ENCODE measurements around the gene KRT79. TPM values are rescaled to one million over a fixed set of nuclear protein-coding genes. Genes with fewer than 3 reads are reported as not detected.
"Not testable (repeated sequence)": the region's sequence is repeated elsewhere in the genome, so short reads cannot be mapped to it uniquely, and the experiment has no call there.

KRT79 gene
- polyA plus RNA-seq, 1 of the 3 experiments (the other 2 are of a cell fraction) = not detected

DNA sequence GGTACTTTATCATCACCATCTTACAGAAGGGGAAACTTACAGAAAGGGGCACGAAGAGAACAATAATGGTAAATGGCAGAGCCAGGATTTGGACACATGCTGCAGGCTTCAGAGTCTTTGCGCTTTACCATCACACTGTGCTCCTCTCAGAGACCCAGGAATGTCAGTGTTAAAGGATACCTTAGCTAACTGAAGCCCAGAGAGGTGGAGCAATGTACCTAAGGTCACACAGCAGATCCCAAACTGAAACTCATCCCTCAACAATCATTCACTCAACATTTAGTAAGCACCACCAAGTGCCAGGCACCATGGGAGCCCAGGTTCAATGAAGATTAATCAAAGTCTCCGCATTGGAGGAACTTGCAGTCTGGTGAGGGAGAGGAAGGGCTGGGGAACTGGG is 22.7 kb upstream of the KRT79 start:
- Histone ChIP-seq H3K36me3 (replicated peaks in 1 of 2; ENCODE audit: control insufficient read depth in 1 of 2, insufficient read depth in 2 of 2, low read length in 1 of 2) (no peaks in the 10 kb centered on the region), H3K4me3 (ENCODE audit: low read depth in 2 of 2, low read length in 1 of 2) (no peak overlapping the region), H3K4me2 (no peak overlapping the region), H3K4me1 (ENCODE audit: control insufficient read depth in 1 of 2, insufficient read depth in 2 of 2, low read depth in 1 of 2, low read length in 1 of 2) (no peaks in the 10 kb centered on the region), H3F3A (replicated peaks; ENCODE audit: insufficient read depth) (no peaks in the 10 kb centered on the region), H3K9me3 (no peaks in the 10 kb centered on the region), H2AFZ (ENCODE audit: low read depth) (no peak overlapping the region), H3K27me3 (ENCODE audit: insufficient read depth) (peaks cover 43% of the 10 kb centered on the region), H4K20me1 (ENCODE audit: insufficient read depth) (no peaks in the 10 kb centered on the region), H3K9ac (no peak overlapping the region), H3K9me2 (no peaks in the 10 kb centered on the region), H3K79me2 (ENCODE audit: insufficient read depth) (no peaks in the 10 kb centered on the region), H3K27ac (ENCODE audit: low read depth in 2 of 2, low read length in 1 of 2) (no peak overlapping the region)
- ChIA-PET POLR2A (no interaction called here), CTCF (interaction anchor here (1.0 to 2.2 kb wide), 3 partner anchors 9 to 28 kb away, joined by 3 to 6 read pairs (median 4); no protein-coding TSS in a partner anchor)
- no peak for TF ChIP-seq FOSL2 (IDR thresholded peaks at IDR 0.05; ENCODE audit: borderline replicate concordance, low read depth)
- DNase-seq = no peak
- 49% methylated on average over 3 of the region's 3 CpGs for WGBS (ENCODE audit: low lambda C conversion rate)

DNA sequence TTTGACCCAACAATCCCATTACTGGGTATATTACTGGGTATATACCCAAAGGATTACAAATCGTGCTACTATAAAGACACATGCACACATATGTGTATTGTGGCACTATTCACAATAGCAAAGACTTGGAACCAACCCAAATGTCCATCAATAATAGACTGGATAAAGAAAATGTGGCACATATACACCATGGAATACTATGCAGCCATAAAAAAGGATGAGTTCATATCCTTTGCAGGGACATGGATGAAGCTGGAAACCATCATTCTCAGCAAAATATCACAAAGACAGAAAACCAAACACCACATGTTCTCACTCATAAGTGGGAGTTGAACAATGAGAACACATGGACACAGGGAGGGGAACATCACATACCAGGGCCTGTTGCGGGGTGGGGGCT is 22.0 kb upstream of the KRT79 start:
- H3K9ac ChIP-seq; H3K36me3 ChIP-seq (replicated peaks in 1 of 2; ENCODE audit: control insufficient read depth in 1 of 2, insufficient read depth in 2 of 2, low read length in 1 of 2); H3K4me1 ChIP-seq (ENCODE audit: control insufficient read depth in 1 of 2, insufficient read depth in 2 of 2, low read depth in 1 of 2, low read length in 1 of 2); H3K79me2 ChIP-seq (ENCODE audit: insufficient read depth); H3K9me3 ChIP-seq; H2AFZ ChIP-seq (ENCODE audit: low read depth); H3K4me3 ChIP-seq (ENCODE audit: low read depth in 2 of 2, low read length in 1 of 2); DNase-seq; H4K20me1 ChIP-seq (ENCODE audit: insufficient read depth); POLR2A ChIA-PET; H3F3A ChIP-seq (replicated peaks; ENCODE audit: insufficient read depth); H3K9me2 ChIP-seq; H3K4me2 ChIP-seq; H3K27ac ChIP-seq (ENCODE audit: low read depth in 2 of 2, low read length in 1 of 2): not testable (repeated sequence)
- CTCF ChIA-PET = interaction anchor here (1.0 to 2.2 kb wide), 3 partner anchors 10 to 29 kb away, joined by 3 to 6 read pairs (median 4); no protein-coding TSS in a partner anchor
- 42% methylated on average over 2 of the region's 2 CpGs for WGBS (ENCODE audit: low lambda C conversion rate)
- H3K27me3 ChIP-seq (ENCODE audit: insufficient read depth) = peaks cover 43% of the 10 kb centered on the region

- H3F3A ChIP-seq (replicated peaks; ENCODE audit: insufficient read depth) = no peaks in the 10 kb centered on the region
- no peaks in the 10 kb centered on the region for H3K79me2 ChIP-seq (ENCODE audit: insufficient read depth)
- no peaks in the 10 kb centered on the region for H3K9me3 ChIP-seq
- CTCF ChIA-PET = interaction anchor here (2.4 kb wide), 1 partner anchor 14 kb away, joined by 7 read pairs; no protein-coding TSS in a partner anchor
- no peaks in the 10 kb centered on the region for H3K9me2 ChIP-seq
- H2AFZ ChIP-seq (ENCODE audit: low read depth) = no peak overlapping the region
- no peak overlapping the region for H3K4me2 ChIP-seq
- H3K9ac ChIP-seq = no peak overlapping the region
- POLR2A ChIA-PET = no interaction called here
- no peaks in the 10 kb centered on the region for H3K36me3 ChIP-seq (replicated peaks in 1 of 2; ENCODE audit: control insufficient read depth in 1 of 2, insufficient read depth in 2 of 2, low read length in 1 of 2)
- H3K4me1 ChIP-seq (ENCODE audit: control insufficient read depth in 1 of 2, insufficient read depth in 2 of 2, low read depth in 1 of 2, low read length in 1 of 2) = no peaks in the 10 kb centered on the region
- no peak overlapping the region for H3K27ac ChIP-seq (ENCODE audit: low read depth in 2 of 2, low read length in 1 of 2)
- no peak for DNase-seq
- TF ChIP-seq FOXJ3 (CRISPR knock-in tag; IDR thresholded peaks at IDR 0.05) = no peak
- no peak for TF ChIP-seq JUND (IDR thresholded peaks at IDR 0.05)
- TF ChIP-seq REST (IDR thresholded peaks at IDR 0.05; ENCODE audit: low read depth, low read length) = no peak
- TF ChIP-seq GABPA (IDR thresholded peaks at IDR 0.05; ENCODE audit: low read depth) = no peak
- no peak for TF ChIP-seq SMC3 (IDR thresholded peaks at IDR 0.05; ENCODE audit: low read depth, low read length)
- TF ChIP-seq NFIC (IDR thresholded peaks at IDR 0.05; ENCODE audit: borderline replicate concordance) = no peak
- TF ChIP-seq MXI1 (IDR thresholded peaks at IDR 0.05; ENCODE audit: low read depth, low read length) = no peak
- TF ChIP-seq, protein P1, sequence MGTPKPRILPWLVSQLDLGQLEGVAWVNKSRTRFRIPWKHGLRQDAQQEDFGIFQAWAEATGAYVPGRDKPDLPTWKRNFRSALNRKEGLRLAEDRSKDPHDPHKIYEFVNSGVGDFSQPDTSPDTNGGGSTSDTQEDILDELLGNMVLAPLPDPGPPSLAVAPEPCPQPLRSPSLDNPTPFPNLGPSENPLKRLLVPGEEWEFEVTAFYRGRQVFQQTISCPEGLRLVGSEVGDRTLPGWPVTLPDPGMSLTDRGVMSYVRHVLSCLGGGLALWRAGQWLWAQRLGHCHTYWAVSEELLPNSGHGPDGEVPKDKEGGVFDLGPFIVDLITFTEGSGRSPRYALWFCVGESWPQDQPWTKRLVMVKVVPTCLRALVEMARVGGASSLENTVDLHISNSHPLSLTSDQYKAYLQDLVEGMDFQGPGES (IDR thresholded peaks at IDR 0.05; ENCODE audit: low read depth, low read length) = no peak
- TF ChIP-seq TEAD4 (IDR thresholded peaks at IDR 0.05; ENCODE audit: borderline replicate concordance, insufficient read depth) = no peak
- no peak for TF ChIP-seq RCOR1 (IDR thresholded peaks at IDR 0.05; ENCODE audit: low read length)
- TF ChIP-seq GATA2 (CRISPR knock-in tag; IDR thresholded peaks at IDR 0.05) = no peak
- no peak for TF ChIP-seq ZBTB33 (IDR thresholded peaks at IDR 0.05; ENCODE audit: borderline replicate concordance, low read depth)
- H3K4me3 ChIP-seq (ENCODE audit: low read depth in 2 of 2, low read length in 1 of 2) = no peak overlapping the region
- H4K20me1 ChIP-seq (ENCODE audit: insufficient read depth) = no peaks in the 10 kb centered on the region
- peaks cover 51% of the 10 kb centered on the region for H3K27me3 ChIP-seq (ENCODE audit: insufficient read depth)
Observed at GRCh38 chr12:52851787-52852186, 17.7 kb upstream of the KRT79 start.

Measured in SK-N-SH (cell line).